Fibroblast of mammary gland (primary cell): ENCODE data around the gene CCDC102A.

Experiments used
- DNase-seq: peaks from one replicate; pipeline ENCODE4 v3.0.0-alpha.2; 2010; ENCODE audit warnings: low read depth
- H3K4me3 ChIP-seq: 2 replicates; pipeline ENCODE4 v1.5.1; 2011; ENCODE audit warnings: low read depth, mild to moderate bottlenecking, low read length, moderate library complexity; ENCODE audit not compliant: control insufficient read depth
- CTCF ChIP-seq: conservative IDR thresholded peaks from 2 replicates; pipeline ENCODE4 v1.5.1; 2011; ENCODE audit warnings: low read depth, low read length, inconsistent platforms; ENCODE audit not compliant: control insufficient read depth, insufficient read depth

Gene CCDC102A

DNA sequence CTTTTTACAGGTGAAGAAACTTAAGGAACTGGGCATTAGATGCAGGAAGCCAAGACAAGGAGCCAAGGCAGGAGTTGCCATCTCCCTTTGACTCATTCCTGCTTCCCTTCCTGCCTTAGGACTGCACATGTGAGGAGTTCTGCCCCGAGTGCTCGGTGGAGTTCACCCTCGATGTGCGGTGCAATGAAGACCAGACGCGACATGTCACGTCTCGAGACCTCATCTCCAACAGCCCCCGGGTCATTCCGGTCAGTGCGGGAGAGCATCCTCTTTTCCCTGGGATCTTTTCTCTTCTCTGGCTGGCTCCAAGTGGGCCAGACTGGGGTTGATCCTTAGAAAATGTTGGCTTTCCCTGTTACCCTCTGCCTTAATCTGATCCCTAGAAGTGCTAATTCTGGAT, 67.3 kb downstream of the CCDC102A start:
- H3K4me3 ChIP-seq, result no peak overlapping the region
- TF ChIP-seq CTCF, result no peak
- DNase-seq, result no peak

DNA sequence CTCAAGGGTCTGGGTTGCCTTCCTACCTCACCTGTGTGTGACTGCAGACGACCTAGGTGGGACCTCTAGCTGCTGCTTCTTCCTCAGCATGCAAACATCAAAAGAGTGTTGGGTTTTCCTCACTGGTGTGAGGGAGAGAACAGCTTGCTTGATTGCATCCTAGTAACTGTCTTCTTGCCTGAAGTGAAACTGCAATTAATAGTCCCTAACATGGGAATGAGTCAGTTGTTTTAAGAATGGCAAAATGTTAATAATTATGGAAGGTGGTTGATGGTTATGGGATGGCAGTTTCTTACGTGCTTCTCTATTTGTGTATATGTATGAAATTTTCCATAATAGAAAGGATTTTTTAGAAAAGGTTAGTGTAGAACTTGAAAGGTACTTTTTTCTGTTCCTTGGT, 68.0 kb downstream of the CCDC102A start:
- DNase-seq, result no peak
- TF ChIP-seq CTCF, result no peak
- H3K4me3 ChIP-seq, result no peak overlapping the region

DNA sequence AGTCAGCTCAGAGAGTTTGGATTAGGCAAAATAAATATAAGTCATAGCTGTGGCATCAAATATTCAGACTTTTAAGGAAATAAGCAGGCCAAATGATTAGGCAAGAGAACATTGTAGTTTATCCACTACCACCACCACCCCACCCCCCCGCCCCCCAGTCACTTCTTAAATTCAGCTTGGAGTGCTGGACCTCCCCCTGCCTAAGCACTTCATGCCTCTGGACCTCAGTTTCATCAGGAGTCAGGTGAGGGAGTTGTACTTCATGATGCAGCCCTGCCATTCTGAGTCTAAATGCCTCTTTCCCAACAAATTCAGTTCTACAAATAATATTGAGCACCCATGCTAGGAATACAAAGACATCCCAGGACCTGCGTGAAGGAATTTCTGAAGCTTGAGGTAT, 71.8 kb downstream of the CCDC102A start:
- no peak for TF ChIP-seq CTCF
- no peak overlapping the region for H3K4me3 ChIP-seq
- DNase-seq, result no peak

- TF ChIP-seq CTCF, result no peak
- peak overlapping the region; percentile 91 for H3K4me3 ChIP-seq
- DNase-seq, result no peak
Measured at GRCh38 chr16:57462978-57463362, 73.4 kb downstream of the CCDC102A start.

GRCh38 chr16:57462209-57462977, 74.0 kb downstream of the CCDC102A start, which contains the start of gene POLR2C:
TSS of gene POLR2C (plus strand) at chr16:57462679. CDS start at chr16:57462725, 46 bp downstream.
- peak; percentile 81 for TF ChIP-seq CTCF
- DNase-seq, result peak; percentile 81

More at GRCh38 chr16:57462209-57462977, 74.0 kb downstream of the CCDC102A start, which contains the start of gene POLR2C:
- H3K4me3 ChIP-seq, result peak within 1 kb of the TSS; percentile 91
